OCI-LY7 (cell line): ENCODE data around the gene KMO. TPM values are rescaled to one million over a fixed set of nuclear protein-coding genes. Genes with fewer than 3 reads are reported as not detected.

Experiments used
- BruUV-seq: library from RNA; stranded (reverse); fragments of 400-500 nt; replicated peaks from 2 replicates; lab custom pipeline; 2021; lab: Mats Ljungman, UMichigan
- CTCF ChIA-PET: fragments of 300-600 bp; sonication (Branson Sonifier 250); formaldehyde crosslinking; loops from one replicate; lab custom pipeline; 2022; ENCODE audit warnings: antibody characterized with exemption; ENCODE audit not compliant: unreplicated experiment; lab: Charles Lee
- POLR2A ChIA-PET: fragments of 300-600 bp; sonication (Branson Sonifier 250); formaldehyde crosslinking; loops from one replicate; lab custom pipeline; 2022; ENCODE audit warnings: antibody characterized with exemption; lab: Charles Lee
- DNase-seq: peaks from one replicate; pipeline ENCODE4 v3.0.0-alpha.2; 2015; ENCODE audit warnings: low spot score
- H2AFZ ChIP-seq: fragments of 200-600 bp; sonication (generic), shearing (Covaris generic); 2 replicates; pipeline ENCODE4 v1.6.1; 2014; ENCODE audit warnings: mild to moderate bottlenecking, antibody characterized with exemption, low read length, moderate library complexity
- H3K27ac ChIP-seq: fragments of 200-600 bp; sonication (generic); 2 replicates; pipeline ENCODE4 v1.5.1; 2014; ENCODE audit warnings: mixed run types, low read depth, mild to moderate bottlenecking, moderate library complexity, low read length, inconsistent platforms; ENCODE audit not compliant: poor library complexity, severe bottlenecking
- H3K36me3 ChIP-seq: fragments of 200-600 bp; sonication (generic); 2 replicates; pipeline ENCODE4 v1.6.1; 2014; ENCODE audit warnings: mild to moderate bottlenecking, antibody characterized with exemption, low read length, moderate library complexity, mixed read lengths; ENCODE audit not compliant: insufficient read depth
- H3K4me1 ChIP-seq: fragments of 200-600 bp; sonication (generic); 2 replicates; pipeline ENCODE4 v1.5.1; 2014; ENCODE audit warnings: mild to moderate bottlenecking, low read length; ENCODE audit not compliant: insufficient read depth, poor library complexity, severe bottlenecking
- H3K4me2 ChIP-seq: fragments of 200-600 bp; sonication (generic); 2 replicates; pipeline ENCODE4 v1.6.1; 2014; ENCODE audit warnings: mild to moderate bottlenecking, low read length
- H3K4me3 ChIP-seq: fragments of 200-600 bp; sonication (generic); 2 replicates; pipeline ENCODE4 v1.5.1; 2014; ENCODE audit warnings: mild to moderate bottlenecking, low read depth, low read length; ENCODE audit not compliant: poor library complexity, severe bottlenecking
- H3K79me2 ChIP-seq: fragments of 200-600 bp; sonication (generic); 2 replicates; pipeline ENCODE4 v1.6.1; 2016; ENCODE audit warnings: low read depth, mild to moderate bottlenecking, low read length, moderate library complexity, mixed read lengths; ENCODE audit not compliant: insufficient read depth
- H3K9me2 ChIP-seq: fragments of 200-600 bp; sonication (generic); 2 replicates; pipeline ENCODE4 v1.6.1; 2016; ENCODE audit warnings: mild to moderate bottlenecking, low read length, mixed read lengths; ENCODE audit not compliant: insufficient read depth
- H3K9me3 ChIP-seq: fragments of 200-600 bp; sonication (generic); 2 replicates; pipeline ENCODE4 v1.6.1; 2014; ENCODE audit warnings: mild to moderate bottlenecking, mixed run types, low read length, mixed read lengths
- H4K20me1 ChIP-seq: fragments of 200-600 bp; sonication (generic); 2 replicates; pipeline ENCODE4 v1.6.1; 2014; ENCODE audit warnings: mild to moderate bottlenecking, antibody characterized with exemption, low read length, moderate library complexity, mixed read lengths; ENCODE audit not compliant: insufficient read depth
- CTCF ChIP-seq: fragments of 200-600 bp; sonication (generic); conservative IDR thresholded peaks from 2 replicates; pipeline ENCODE4 v1.5.1; 2014; ENCODE audit warnings: mild to moderate bottlenecking, antibody characterized with exemption, low read length, moderate library complexity, mixed read lengths
- EZH2phosphoT487 ChIP-seq: fragments of 200-600 bp; sonication (generic); IDR thresholded peaks from 2 replicates; pipeline ENCODE4 v1.6.1; 2018; ENCODE audit warnings: low read depth, borderline replicate concordance, mild to moderate bottlenecking, mixed run types, antibody characterized with exemption, low read length, moderate library complexity, mixed read lengths
- intact Hi-C: fragments of 100-400 bp; cut with micrococcal nuclease; formaldehyde crosslinking; loops from one replicate; pipeline ENCODE4 v1.10.0; 2022; ENCODE audit not compliant: unreplicated experiment
- total RNA-seq, 2 experiments: library from RNA; depleted of rRNA in 1 of 2; stranded (reverse); fragments of >200 nt in 1 of 2; shearing (Covaris generic) in 1 of 2; gene quantifications; 2 replicates each; pipeline ENCODE4 v1.2.3, GENCODE V29; 2014 to 2022

Gene KMO
- total RNA-seq, 2 experiments from 2014 or later = 3.2 to 14.2 TPM

DNA sequence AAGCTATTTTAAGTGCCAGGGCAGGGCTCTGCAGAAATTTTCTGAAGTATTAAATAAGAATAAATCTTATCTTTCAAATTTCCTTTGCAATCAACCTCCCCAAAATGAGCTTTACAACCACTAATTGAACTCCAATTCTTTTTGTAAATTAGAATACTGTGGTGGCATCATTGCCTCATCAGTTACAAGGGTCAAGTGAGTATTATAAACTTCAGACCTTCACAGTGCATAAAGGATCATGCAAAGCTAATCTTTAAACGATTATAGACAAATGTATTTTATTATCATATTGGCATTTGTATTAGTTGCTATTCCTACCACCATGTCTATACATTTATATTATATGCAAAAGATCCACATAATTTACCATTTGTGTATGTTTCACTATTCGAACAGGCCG lies 100.8 kb downstream of the KMO start:
- no TSS peak for BruUV-seq
- Histone ChIP-seq H3K27ac (no peak overlapping the region), H4K20me1 (no peaks in the 10 kb centered on the region), H3K79me2 (peaks cover 6% of the 10 kb centered on the region; the same call in 1 of the 2 replicates), H3K9me2 (no peaks in the 10 kb centered on the region), H2AFZ (no peak overlapping the region), H3K36me3 (peaks cover 32% of the 10 kb centered on the region), H3K4me2 (no peak overlapping the region), H3K9me3 (no peaks in the 10 kb centered on the region), H3K4me3 (no peak overlapping the region), H3K4me1 (peaks cover 28% of the 10 kb centered on the region)
- CTCF ChIA-PET = no interaction called here
- no peak for DNase-seq
- POLR2A ChIA-PET = interaction anchor here (0.6 to 1.5 kb wide), 5 partner anchors 14 to 364 kb away, joined by 3 to 4 read pairs (median 4); no protein-coding TSS in a partner anchor
- no peak for TF ChIP-seq EZH2phosphoT487
- TF ChIP-seq CTCF = no peak
- intact Hi-C loops = no loop called here

DNA sequence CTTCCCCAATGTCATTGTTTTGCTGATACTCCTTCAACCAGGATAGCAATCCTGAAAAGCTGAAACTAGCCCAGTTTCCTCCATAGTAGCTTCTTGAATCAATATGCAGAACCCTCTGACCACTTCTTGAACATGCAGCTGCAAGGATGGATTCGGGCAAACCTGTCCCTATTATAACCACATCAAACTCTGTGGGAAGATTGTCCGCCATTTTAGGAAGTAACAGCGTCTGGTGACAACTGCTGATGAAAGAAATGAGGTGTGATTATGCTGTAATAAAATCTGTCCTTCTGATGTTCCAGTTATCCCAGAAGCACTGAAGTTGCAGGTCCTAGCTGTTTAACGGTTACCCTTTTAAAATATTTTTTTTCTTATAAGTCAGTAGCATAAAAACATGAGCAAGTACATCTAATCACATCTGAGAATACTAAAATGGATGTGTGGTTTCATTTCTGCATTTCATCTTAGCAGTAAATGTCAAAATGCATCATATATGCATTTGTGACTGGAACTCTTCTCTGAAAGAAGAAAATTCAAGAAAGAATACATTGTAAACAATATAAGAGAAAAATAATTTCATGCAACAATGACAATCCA lies 103.5 kb downstream of the KMO start:
- ChIA-PET CTCF (interaction anchor here (1.1 kb wide), 1 partner anchor 25 kb away, joined by 4 read pairs; no protein-coding TSS in a partner anchor), POLR2A (interaction anchor here (1.0 to 1.4 kb wide), 4 partner anchors 8 to 102 kb away, joined by 3 to 4 read pairs (median 3); no protein-coding TSS in a partner anchor)
- Histone ChIP-seq H3K4me2 (peak overlapping the region; percentile 52), H3K27ac (peak overlapping the region; percentile 8), H3K36me3 (peaks cover 32% of the 10 kb centered on the region), H2AFZ (peak overlapping the region; percentile 39; the same call in 1 of the 2 replicates), H4K20me1 (no peaks in the 10 kb centered on the region), H3K79me2 (peaks cover 16% of the 10 kb centered on the region; the same call in 1 of the 2 replicates), H3K4me3 (peak overlapping the region; percentile 25), H3K4me1 (peaks cover 33% of the 10 kb centered on the region), H3K9me2 (no peaks in the 10 kb centered on the region), H3K9me3 (no peaks in the 10 kb centered on the region)
- intact Hi-C loops = no loop called here
- peak; percentile 31 for DNase-seq
- TF ChIP-seq EZH2phosphoT487 = no peak
- BruUV-seq = no TSS peak

- H3K9me2 ChIP-seq = no peaks in the 10 kb centered on the region
- BruUV-seq = no TSS peak
- no peak overlapping the region for H3K27ac ChIP-seq
- H3K4me1 ChIP-seq = peaks cover 37% of the 10 kb centered on the region
- no peaks in the 10 kb centered on the region for H4K20me1 ChIP-seq
- CTCF ChIA-PET = interaction anchor here (1.1 kb wide), 1 partner anchor 25 kb away, joined by 4 read pairs; no protein-coding TSS in a partner anchor
- POLR2A ChIA-PET = interaction anchor here (1.0 to 1.4 kb wide), 4 partner anchors 9 to 102 kb away, joined by 3 to 4 read pairs (median 3); no protein-coding TSS in a partner anchor
- H3K36me3 ChIP-seq = peaks cover 32% of the 10 kb centered on the region
- no peak for DNase-seq
- H2AFZ ChIP-seq = no peak overlapping the region
- intact Hi-C loops = no loop called here
- peaks cover 16% of the 10 kb centered on the region; the same call in 1 of the 2 replicates for H3K79me2 ChIP-seq
- peak overlapping the region; percentile 17 for H3K4me3 ChIP-seq
- peak overlapping the region; percentile 52 for H3K4me2 ChIP-seq
- TF ChIP-seq CTCF (no peak), EZH2phosphoT487 (no peak)
- H3K9me3 ChIP-seq = no peaks in the 10 kb centered on the region
Measured at GRCh38 chr1:241636291-241636690, 104.1 kb downstream of the KMO start.
